SK-N-SH treated with all-trans-retinoic acid at 6 μM for 48 hours (cell line): ENCODE results near the gene CRTC3.

Experiments used
- ATAC-seq: fragments of 200-7000 bp; cut with Tn5 transposase; 3 replicates; pipeline ENCODE4 v1.9.1; 2020; ENCODE audit warnings: mild to moderate bottlenecking, moderate library complexity
- ARNTL ChIP-seq: fragments of 450-650 bp; formaldehyde crosslinking; IDR thresholded peaks from 2 replicates; pipeline ENCODE4 v1.5.0; 2020; ENCODE audit warnings: low read depth, mild to moderate bottlenecking, moderate library complexity, borderline replicate concordance
- BACH2 ChIP-seq: fragments of 250-450 bp; sonication (Bioruptor Pico); IDR thresholded peaks from 2 replicates; pipeline ENCODE4 v1.9.0; 2021; ENCODE audit warnings: mild to moderate bottlenecking, borderline replicate concordance
- CSRNP3 ChIP-seq: fragments of 250-450 bp; sonication (Bioruptor Pico); IDR thresholded peaks from 2 replicates; pipeline ENCODE4 v1.5.1; 2021; ENCODE audit warnings: mild to moderate bottlenecking, moderate library complexity
- ESRRG ChIP-seq: fragments of 250-450 bp; sonication (Bioruptor Pico); IDR thresholded peaks from 2 replicates; pipeline ENCODE4 v1.6.1; 2021; ENCODE audit warnings: mild to moderate bottlenecking
- GLIS3 ChIP-seq: fragments of 250-450 bp; sonication (Bioruptor Pico); IDR thresholded peaks from 2 replicates; pipeline ENCODE4 v1.5.0; 2020; ENCODE audit warnings: mild to moderate bottlenecking, moderate library complexity
- ISL1 ChIP-seq: fragments of 250-450 bp; sonication (Bioruptor Pico); IDR thresholded peaks from 2 replicates; pipeline ENCODE4 v2.1.2; 2022; ENCODE audit warnings: mild to moderate bottlenecking, moderate library complexity
- OSR1 ChIP-seq: fragments of 250-450 bp; sonication (Bioruptor Pico); IDR thresholded peaks from 2 replicates; pipeline ENCODE4 v1.8.0; 2022; ENCODE audit warnings: moderate library complexity, mild to moderate bottlenecking, inconsistent platforms
- PATZ1 ChIP-seq: fragments of 250-450 bp; sonication (Bioruptor Pico); IDR thresholded peaks from 2 replicates; pipeline ENCODE4 v1.8.0; 2020; ENCODE audit warnings: mild to moderate bottlenecking, moderate library complexity, borderline replicate concordance
- PPARA ChIP-seq: fragments of 250-450 bp; sonication (Bioruptor Pico); IDR thresholded peaks from 2 replicates; pipeline ENCODE4 v1.5.0; 2020; ENCODE audit warnings: mild to moderate bottlenecking, borderline replicate concordance
- RARB ChIP-seq: fragments of 250-450 bp; sonication (Bioruptor Pico); IDR thresholded peaks from 2 replicates; pipeline ENCODE4 v1.8.0; 2021; ENCODE audit warnings: mild to moderate bottlenecking, moderate library complexity
- SNAI2 ChIP-seq: fragments of 250-450 bp; sonication (Bioruptor Pico); IDR thresholded peaks from 2 replicates; pipeline ENCODE4 v1.5.0; 2020; ENCODE audit warnings: mild to moderate bottlenecking, moderate library complexity
- TCF4 ChIP-seq: fragments of 250-450 bp; sonication (Bioruptor Pico); IDR thresholded peaks from 2 replicates; pipeline ENCODE4 v1.8.0; 2021; ENCODE audit warnings: mild to moderate bottlenecking, moderate library complexity, borderline replicate concordance
- ZC3H10 ChIP-seq: fragments of 250-450 bp; sonication (Bioruptor Pico); IDR thresholded peaks from 2 replicates; pipeline ENCODE4 v1.5.1; 2021; ENCODE audit warnings: mild to moderate bottlenecking, moderate library complexity
- ZFP3 ChIP-seq: fragments of 250-450 bp; sonication (Bioruptor Pico); IDR thresholded peaks from 2 replicates; pipeline ENCODE4 v1.5.0; 2020; ENCODE audit warnings: mild to moderate bottlenecking, moderate library complexity
- ZFP30 ChIP-seq: fragments of 450-650 bp; formaldehyde crosslinking; IDR thresholded peaks from 2 replicates; pipeline ENCODE4 v1.5.0; 2022; ENCODE audit warnings: mild to moderate bottlenecking, moderate library complexity
- ZNF565 ChIP-seq: fragments of 450-650 bp; formaldehyde crosslinking; conservative IDR thresholded peaks from 2 replicates; pipeline ENCODE4 v1.5.0; 2020; ENCODE audit warnings: low read depth, mild to moderate bottlenecking, moderate library complexity
- ZNF8 ChIP-seq: fragments of 450-650 bp; formaldehyde crosslinking; IDR thresholded peaks from 2 replicates; pipeline ENCODE4 v1.5.0; 2020; ENCODE audit warnings: mild to moderate bottlenecking, moderate library complexity
- TF ChIP-seq, protein P1 (sequence below): fragments of 250-450 bp; sonication (Bioruptor Pico); IDR thresholded peaks from 2 replicates; pipeline ENCODE4 v1.5.1; 2020; ENCODE audit warnings: low read depth, mild to moderate bottlenecking, moderate library complexity
- TF ChIP-seq, protein P2 (sequence below): fragments of 250-450 bp; sonication (Bioruptor Pico); IDR thresholded peaks from 2 replicates; pipeline ENCODE4 v1.5.0; 2020; ENCODE audit warnings: mild to moderate bottlenecking, moderate library complexity
- TF ChIP-seq, protein P3 (sequence below): fragments of 250-450 bp; sonication (Bioruptor Pico); IDR thresholded peaks from 2 replicates; pipeline ENCODE4 v1.8.0; 2021; ENCODE audit warnings: low read depth, mild to moderate bottlenecking, moderate library complexity, borderline replicate concordance

Gene CRTC3

DNA sequence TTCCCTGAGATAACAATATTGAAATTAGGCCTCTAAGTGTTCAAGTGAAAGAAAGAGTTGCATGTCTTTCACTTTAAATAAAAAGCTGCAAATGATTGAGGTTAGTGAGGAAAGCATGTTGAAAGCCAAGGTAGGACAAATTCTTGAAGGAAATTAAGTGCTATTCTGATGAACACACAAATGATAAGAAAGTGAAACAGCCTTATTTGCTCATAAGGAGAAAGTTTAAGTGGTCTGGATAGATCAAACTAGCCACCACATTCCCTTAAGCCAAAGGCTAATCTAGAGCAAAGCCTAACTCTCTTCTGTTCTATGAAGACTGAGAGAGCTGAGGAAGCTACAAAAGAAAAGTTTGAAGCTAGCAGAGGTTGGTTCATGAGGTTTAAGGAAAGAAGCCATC lies 36.1 kb downstream of the CRTC3 start:
- TF ChIP-seq ZFP30 (CRISPR knock-in tag), result no peak
- TF ChIP-seq, protein P1, sequence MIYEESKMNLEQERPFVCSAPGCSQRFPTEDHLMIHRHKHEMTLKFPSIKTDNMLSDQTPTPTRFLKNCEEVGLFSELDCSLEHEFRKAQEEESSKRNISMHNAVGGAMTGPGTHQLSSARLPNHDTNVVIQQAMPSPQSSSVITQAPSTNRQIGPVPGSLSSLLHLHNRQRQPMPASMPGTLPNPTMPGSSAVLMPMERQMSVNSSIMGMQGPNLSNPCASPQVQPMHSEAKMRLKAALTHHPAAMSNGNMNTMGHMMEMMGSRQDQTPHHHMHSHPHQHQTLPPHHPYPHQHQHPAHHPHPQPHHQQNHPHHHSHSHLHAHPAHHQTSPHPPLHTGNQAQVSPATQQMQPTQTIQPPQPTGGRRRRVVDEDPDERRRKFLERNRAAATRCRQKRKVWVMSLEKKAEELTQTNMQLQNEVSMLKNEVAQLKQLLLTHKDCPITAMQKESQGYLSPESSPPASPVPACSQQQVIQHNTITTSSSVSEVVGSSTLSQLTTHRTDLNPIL (CRISPR knock-in tag), result no peak
- no peak for TF ChIP-seq PPARA (CRISPR knock-in tag)
- TF ChIP-seq, protein P2, sequence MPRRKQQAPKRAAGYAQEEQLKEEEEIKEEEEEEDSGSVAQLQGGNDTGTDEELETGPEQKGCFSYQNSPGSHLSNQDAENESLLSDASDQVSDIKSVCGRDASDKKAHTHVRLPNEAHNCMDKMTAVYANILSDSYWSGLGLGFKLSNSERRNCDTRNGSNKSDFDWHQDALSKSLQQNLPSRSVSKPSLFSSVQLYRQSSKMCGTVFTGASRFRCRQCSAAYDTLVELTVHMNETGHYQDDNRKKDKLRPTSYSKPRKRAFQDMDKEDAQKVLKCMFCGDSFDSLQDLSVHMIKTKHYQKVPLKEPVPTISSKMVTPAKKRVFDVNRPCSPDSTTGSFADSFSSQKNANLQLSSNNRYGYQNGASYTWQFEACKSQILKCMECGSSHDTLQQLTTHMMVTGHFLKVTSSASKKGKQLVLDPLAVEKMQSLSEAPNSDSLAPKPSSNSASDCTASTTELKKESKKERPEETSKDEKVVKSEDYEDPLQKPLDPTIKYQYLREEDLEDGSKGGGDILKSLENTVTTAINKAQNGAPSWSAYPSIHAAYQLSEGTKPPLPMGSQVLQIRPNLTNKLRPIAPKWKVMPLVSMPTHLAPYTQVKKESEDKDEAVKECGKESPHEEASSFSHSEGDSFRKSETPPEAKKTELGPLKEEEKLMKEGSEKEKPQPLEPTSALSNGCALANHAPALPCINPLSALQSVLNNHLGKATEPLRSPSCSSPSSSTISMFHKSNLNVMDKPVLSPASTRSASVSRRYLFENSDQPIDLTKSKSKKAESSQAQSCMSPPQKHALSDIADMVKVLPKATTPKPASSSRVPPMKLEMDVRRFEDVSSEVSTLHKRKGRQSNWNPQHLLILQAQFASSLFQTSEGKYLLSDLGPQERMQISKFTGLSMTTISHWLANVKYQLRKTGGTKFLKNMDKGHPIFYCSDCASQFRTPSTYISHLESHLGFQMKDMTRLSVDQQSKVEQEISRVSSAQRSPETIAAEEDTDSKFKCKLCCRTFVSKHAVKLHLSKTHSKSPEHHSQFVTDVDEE (CRISPR knock-in tag), result no peak
- TF ChIP-seq, protein P3, sequence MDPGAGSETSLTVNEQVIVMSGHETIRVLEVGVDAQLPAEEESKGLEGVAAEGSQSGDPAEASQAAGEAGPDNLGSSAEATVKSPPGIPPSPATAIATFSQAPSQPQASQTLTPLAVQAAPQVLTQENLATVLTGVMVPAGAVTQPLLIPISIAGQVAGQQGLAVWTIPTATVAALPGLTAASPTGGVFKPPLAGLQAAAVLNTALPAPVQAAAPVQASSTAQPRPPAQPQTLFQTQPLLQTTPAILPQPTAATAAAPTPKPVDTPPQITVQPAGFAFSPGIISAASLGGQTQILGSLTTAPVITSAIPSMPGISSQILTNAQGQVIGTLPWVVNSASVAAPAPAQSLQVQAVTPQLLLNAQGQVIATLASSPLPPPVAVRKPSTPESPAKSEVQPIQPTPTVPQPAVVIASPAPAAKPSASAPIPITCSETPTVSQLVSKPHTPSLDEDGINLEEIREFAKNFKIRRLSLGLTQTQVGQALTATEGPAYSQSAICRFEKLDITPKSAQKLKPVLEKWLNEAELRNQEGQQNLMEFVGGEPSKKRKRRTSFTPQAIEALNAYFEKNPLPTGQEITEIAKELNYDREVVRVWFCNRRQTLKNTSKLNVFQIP, result no peak
- no peak for TF ChIP-seq ISL1 (CRISPR knock-in tag)
- no peak for TF ChIP-seq TCF4 (CRISPR knock-in tag)
- no peak for TF ChIP-seq ZFP3 (CRISPR knock-in tag)
- no peak for TF ChIP-seq ZC3H10
- TF ChIP-seq RARB, result no peak
- TF ChIP-seq CSRNP3 (CRISPR knock-in tag), result no peak
- no peak for TF ChIP-seq ZNF8 (CRISPR knock-in tag)
- TF ChIP-seq SNAI2 (CRISPR knock-in tag), result no peak
- ATAC-seq, result no peak

DNA sequence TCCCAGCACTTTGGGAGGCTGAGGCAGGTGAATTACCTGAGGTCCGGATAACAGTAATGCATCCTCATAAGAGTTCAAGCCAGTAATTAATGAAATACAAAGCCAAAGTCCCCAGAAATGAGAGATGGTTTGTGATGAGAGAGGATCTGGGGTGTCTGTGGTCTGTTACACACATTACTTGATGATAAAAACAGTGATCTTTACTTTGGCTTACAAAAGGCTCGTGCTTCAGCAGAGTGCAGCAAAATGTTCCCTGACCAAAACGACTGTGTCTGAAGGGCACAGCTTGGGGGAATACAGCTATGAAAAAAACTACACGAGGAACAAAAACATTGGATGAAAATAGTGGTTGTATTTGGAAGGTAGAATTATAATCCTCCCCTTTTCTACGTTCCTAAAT lies 40.9 kb downstream of the CRTC3 start:
- TF ChIP-seq ARNTL (CRISPR knock-in tag) (no peak), PATZ1 (no peak), GLIS3 (CRISPR knock-in tag) (no peak), ZFP30 (CRISPR knock-in tag) (no peak), ESRRG (CRISPR knock-in tag) (no peak), SNAI2 (CRISPR knock-in tag) (no peak), ZC3H10 (no peak)
- TF ChIP-seq, protein P3, result no peak
- no peak for ATAC-seq

GRCh38 chr15:90571063-90571541 lies 41.4 kb downstream of the CRTC3 start:
- ATAC-seq, result no peak
- TF ChIP-seq ZNF565 (no peak), ZFP30 (CRISPR knock-in tag) (no peak), BACH2 (CRISPR knock-in tag) (no peak), PATZ1 (no peak), SNAI2 (CRISPR knock-in tag) (no peak), OSR1 (CRISPR knock-in tag) (no peak), ESRRG (CRISPR knock-in tag) (no peak), ARNTL (CRISPR knock-in tag) (no peak)
- TF ChIP-seq, protein P2 (CRISPR knock-in tag), result no peak
